Umbilical cord (tissue), 2 donors: ENCODE measurements around the gene MTX3. TPM values are rescaled to one million over a fixed set of nuclear protein-coding genes. Genes with fewer than 3 reads are reported as not detected.

Experiments used
- DNase-seq: peaks from one replicate; pipeline ENCODE4 v3.0.0-alpha.2; 2015; ENCODE audit warnings: low spot score
- total RNA-seq: library from RNA; depleted of rRNA; stranded (reverse); fragments of >200 nt; gene quantifications from one replicate; pipeline ENCODE4 v1.2.3, GENCODE V29; 2014; ENCODE audit warnings: low replicate concordance; ENCODE audit not compliant: insufficient read depth

The MTX3 gene
- total RNA-seq, 1 donor from 2014 or later = 26.0 TPM

GRCh38 chr5:79936002-79936645, 54.9 kb downstream of the MTX3 start:
- peak; percentile 86 for DNase-seq

- no peak for DNase-seq
These were observed 56.4 kb downstream of the MTX3 start for GRCh38 chr5:79934681-79935080.

- DNase-seq = no peak
These were observed 58.3 kb downstream of the MTX3 start for GRCh38 chr5:79932510-79933504.

GRCh38 chr5:79931866-79932265, 59.2 kb downstream of the MTX3 start:
- no peak for DNase-seq

- no peak for DNase-seq
These were observed 59.7 kb downstream of the MTX3 start for GRCh38 chr5:79931409-79931808.

- no peak for DNase-seq
These were observed 62.0 kb downstream of the MTX3 start for GRCh38 chr5:79929095-79929494.

Other genes with a start within 250 kb of the MTX3 start
- gene THBS4, start 44.1 kb upstream of the MTX3 start, total RNA-seq = not detected